ENCODE results near the gene ZNF630. TPM values are rescaled to one million over a fixed set of nuclear protein-coding genes. Genes with fewer than 3 reads are reported as not detected.

The ZNF630 gene
- 0.37 and 1.6 TPM in 2 replicates for total RNA-seq

GRCh38 chrX:48071064-48071985 lies at the start of gene ZNF630:
ZNF630 (minus strand) TSS chrX:48071640; CDS start chrX:48066886, 4,754 bp downstream.

Other genes starting within 250 kb of the ZNF630 start
- gene ZNF81, start 234.7 kb downstream of the ZNF630 start, total RNA-seq: 1.3 and 2.0 TPM in 2 replicates
- 1.8 and 1.9 TPM in 2 replicates for gene ZNF182, start 67.7 kb downstream of the ZNF630 start, total RNA-seq
- gene SPACA5, start 64.7 kb downstream of the ZNF630 start, total RNA-seq: not detected in 2 replicates
- gene SPACA5B, start 59.0 kb upstream of the ZNF630 start, total RNA-seq: not detected in 2 replicates
- gene SSX5, start 125.2 kb upstream of the ZNF630 start, total RNA-seq: not detected in 2 replicates
- not detected in 2 replicates for gene SSX1, start 183.8 kb upstream of the ZNF630 start, total RNA-seq

Measured in airway epithelial cell (primary cell).